ENCODE data around the gene NME4.
A peak's percentile ranks its signal among the peaks of the same experiment; 100 is the strongest.
"Not testable (repeated sequence)": the region's sequence is repeated elsewhere in the genome, so short reads cannot be mapped to it uniquely, and the experiment has no call there.

The NME4 gene

DNA sequence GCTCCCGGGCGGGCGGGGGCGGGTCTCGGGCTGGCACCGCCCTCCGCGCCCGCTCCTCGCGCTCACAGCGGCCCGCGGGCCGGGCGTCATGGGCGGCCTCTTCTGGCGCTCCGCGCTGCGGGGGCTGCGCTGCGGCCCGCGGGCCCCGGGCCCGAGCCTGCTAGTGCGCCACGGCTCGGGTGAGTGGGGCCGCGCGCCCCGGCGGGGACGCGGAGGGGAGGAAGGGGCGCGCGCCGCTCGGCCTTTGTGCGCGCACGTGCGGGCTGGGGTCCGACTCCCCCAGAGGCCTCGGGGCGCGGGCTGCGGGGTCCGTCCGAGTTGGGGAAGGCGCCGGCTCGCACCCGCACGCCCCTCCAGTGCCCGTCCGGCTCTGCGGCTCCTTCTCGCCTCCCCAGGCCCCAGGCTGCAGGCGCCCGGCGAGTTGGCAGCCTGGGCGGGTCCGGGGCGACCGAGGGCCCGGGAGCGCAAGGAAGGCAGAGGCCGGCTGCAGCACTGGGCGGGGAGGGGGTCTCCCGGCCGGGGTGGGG, at the start of gene NME4:
Gene NME4, plus strand, starts transcription at position 65 of the 527 bp plus-strand sequence. Its CDS starts 24 bp downstream, at position 89.
- no peak for DNase-seq (ENCODE audit: low read depth)

DNA sequence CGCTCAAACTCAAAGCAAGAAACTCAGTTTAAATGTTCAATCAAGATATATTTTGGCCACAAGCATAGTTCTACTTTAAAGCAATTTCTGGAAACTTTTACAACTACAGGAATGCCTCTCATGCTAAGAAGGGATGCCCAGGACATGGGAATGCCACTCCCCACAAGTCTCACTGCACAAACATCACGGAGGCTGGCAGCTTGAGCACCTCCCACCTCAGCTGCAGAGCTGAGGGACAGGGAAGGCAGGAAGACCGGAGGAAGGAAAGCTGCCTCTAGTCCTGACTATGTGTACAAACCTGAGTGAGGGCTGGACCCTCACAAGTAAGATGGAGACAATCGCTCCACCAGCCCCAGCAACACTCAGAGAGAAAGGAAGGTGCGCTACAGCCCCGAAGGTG, 49.8 kb upstream of the NME4 start:
- no peak for DNase-seq (ENCODE audit: low read depth)

DNA sequence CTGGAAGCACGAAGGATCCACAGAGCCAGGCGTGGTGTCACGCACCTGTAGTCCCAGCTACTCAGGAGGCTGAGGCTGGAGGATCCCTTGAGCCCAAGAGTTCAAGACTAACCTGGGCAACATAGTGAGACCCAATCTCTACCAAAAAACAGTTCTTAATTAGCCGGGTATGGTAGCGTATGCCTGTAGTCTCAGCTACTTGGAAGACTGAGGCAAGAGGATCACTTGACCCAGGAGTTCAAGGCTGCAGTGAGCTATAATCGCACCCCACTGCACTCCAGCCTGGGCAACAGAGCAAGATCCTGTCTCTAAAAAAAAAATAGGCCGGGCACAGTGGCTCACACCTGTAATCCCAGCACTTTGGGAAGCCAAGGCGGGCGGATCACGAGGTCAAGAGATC, 48.5 kb upstream of the NME4 start:
- DNase-seq (ENCODE audit: low read depth): not testable (repeated sequence)

DNA sequence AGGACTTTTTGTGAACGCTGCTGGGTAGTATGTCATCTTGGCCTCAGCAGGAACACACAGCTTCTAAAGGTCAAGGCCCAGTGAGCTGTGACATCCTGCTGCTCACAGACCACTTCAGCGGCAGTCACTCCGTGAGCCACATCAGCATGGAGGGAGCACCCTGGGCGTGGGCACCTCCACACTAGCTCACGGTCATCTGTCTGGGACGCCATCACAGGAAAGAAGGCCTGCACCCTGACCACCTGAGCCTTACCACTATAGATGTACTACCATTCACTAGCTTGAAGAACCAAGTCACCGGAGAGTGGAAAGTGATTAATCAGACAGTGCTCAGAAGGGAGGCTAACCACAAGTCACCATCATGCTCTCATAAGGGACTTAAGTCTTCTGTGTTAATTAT, 47.8 kb upstream of the NME4 start:
- DNase-seq (ENCODE audit: low read depth): no peak

DNA sequence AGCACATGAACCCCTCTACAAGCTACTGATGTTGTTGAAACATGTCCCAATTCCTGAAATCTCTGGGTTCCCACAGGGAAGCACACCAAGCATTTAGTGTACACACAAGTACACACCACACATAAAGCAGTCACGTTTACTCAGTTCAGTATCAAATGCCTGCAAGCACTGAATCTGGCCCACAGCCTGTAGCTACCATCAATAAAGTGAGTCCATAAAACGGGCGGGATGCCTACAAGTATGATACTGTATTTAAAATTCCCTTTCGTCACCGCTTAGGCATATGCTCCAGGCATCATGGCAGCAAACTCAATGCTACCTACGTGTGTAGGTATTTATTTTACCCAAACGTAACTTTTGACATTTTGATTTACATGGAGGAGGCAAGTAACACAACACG, 46.8 kb upstream of the NME4 start:
- no peak for DNase-seq (ENCODE audit: low read depth)

DNA sequence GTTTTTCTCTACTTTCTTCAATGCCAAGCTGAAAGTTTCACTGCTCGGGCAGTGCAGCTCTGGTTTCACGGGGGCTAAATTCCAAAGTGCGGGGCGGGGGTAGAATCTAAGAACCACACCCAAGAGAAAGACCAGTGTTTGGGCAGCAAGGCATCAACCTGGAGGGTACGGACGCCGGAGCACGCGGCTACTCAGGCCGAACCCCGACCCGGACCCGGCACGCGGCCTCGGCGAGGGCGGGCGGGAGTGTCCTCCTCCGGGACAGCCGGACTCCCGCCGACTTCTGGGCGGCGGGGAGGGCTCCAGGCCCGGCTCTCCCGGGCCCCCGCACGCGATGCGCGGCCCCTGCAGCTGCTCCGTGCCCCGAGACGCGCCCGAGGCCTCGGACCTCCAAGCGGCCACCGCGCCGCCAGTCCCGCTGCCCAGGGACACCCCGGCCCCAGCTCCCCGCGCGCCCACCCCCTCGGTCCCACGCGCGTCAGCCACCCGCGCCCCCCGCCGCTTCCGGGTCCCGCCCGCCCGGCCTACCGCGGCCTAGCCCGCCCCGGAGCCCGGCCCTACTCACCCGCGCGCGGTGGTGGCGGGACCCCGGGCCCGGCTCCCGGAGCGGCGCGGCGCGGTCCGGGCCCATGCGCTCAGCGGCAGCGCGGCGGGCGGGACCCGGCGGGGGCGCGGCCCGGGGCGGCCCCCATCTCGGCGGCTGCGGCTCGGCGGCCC, 45.0 kb upstream of the NME4 start:
- DNase-seq (ENCODE audit: low read depth): no peak

DNA sequence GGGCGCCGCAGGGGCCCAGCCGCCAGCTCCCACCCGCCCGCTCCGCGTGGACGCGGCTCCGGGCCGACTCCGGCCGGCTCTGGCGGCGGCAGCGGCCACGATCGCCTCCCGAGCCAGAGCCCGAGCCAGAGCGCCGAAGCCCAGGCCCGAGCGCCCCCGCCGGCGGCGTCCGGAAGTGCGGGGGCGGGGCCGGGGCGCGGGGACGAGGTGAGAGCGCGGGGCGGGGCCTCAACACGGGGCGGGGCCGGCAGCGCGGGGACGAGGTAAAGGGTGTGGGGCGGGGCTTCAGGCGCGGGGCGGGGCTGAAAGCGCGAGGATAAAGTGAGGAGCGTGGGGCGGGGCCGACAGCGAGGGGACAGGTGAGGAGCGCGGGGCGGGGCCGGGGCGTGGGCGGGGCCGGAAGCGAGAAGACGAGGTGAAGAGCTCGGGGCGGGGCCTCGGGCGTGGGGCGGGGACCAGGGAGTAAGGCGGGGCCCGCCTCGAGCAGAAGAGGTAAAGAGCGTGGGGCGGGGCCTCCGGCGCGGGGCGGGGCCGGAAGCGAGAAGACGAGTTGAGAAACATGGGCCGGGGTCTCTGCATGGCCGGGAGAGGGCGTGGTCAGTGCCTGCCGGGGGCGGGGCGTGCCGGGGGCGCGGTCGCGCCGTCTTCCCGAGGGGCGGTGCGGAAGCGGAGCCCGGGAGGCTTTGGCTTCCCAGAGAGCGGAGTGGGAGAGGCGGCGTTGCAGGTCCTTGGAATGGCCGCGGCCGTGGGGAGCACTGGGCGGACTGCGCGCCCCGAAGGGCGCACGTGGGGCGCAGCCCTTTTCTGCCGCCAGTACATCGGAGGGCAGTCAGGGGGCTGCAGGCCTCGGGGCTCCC, 44.2 kb upstream of the NME4 start, which contains the start of gene AXIN1:
Gene AXIN1, minus strand, starts transcription at position 177 of the 857 bp plus-strand sequence. CDS start 5,698 bp downstream, outside the sequence.
- DNase-seq (ENCODE audit: low read depth): peak; percentile 33

DNA sequence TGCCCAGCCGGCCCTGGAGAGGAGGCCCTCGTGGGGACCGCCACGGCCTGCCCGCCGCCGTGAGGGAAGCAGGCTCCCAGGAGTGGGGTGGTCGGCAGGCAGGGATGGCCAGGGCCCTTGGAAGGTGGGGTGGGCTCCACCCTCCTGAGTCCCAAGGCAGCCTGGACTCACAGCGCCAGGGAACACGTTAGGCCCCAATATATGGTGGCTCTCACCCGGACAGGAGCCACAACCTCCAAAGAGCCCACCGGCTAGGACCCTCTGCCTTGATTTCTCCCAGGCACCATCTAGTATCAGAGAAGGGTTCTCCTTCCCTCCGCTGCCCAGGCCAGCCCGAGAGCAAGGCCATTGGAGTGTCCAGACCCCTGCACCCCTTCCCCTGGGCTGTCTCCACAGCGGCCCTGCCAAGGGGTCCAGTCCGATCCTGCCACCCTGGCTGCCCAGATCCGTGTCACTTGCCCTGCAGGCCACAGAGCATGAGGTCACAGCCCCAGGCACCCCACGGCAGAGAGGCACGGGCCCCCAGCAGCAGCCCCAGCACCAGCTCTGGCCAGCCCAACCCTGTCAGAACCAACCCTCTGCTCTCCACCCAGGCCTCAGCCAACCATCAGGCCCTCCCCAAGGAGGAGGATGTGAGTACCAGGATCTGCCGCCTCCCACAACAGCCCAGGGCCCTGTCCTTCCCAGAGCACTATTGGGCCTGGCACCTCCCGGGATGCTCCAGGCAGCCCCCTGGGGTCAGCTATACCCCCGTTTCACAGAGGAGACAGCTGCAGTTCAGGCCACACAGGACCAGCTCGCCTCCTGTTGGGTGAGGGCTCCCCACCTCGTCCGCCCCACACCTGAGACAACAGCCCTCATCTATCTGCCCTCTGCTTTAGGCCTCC, 43.4 kb upstream of the NME4 start:
- DNase-seq (ENCODE audit: low read depth): no peak

DNA sequence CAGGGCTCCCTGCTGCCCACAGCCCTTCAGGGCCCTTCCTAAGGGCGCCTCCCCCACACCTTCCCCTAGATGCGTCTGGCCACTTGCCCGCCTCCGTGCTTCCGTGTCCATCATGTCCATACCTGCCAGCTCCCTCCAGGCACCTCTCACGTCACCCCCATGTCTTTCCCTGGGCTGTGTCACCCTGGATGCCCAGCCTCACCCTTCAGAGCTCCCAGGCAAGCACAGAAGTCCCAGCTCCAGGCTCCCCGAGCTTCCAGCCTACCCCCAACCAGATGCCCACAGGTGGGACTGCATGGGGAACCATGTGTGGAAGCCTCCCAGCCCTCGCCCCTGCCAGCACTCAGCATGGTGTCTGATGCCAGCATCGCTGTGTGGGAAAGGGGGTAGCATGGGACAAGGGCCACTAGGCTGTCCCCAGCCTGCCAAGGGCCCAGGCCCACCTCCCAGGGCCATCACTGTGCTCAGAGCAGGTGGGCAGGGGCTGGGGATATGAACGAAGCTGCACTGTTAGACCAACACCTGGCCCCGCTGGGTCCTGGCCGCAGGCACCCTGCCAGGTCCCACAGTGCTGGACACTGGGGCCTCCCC, 42.6 kb upstream of the NME4 start:
- DNase-seq (ENCODE audit: low read depth): no peak

DNA sequence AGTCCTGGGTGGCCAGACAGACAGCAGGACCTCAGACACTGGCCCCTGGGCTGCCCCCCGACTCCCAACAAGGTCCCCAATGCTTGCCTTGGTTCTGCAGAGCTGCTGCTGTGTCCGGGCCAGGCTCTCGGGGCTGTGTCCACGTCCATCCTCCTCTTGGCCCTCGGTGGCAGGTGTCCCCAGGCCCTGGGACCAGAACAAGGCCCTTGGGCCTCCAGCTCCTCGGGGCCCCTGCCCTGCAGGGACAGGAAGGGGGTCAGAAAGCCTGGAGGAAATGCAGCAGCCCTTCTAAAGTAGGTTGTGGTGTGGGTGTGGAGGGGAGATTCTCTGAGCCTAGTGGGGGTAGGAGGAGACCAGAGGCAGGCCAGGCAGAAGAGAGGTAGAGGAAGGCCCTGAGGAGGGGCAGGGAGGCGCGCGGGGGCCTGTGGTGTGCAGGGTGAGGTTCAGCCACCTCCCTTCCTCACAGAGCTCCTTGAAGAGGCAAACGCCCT, 42.0 kb upstream of the NME4 start:
- DNase-seq (ENCODE audit: low read depth): no peak

DNA sequence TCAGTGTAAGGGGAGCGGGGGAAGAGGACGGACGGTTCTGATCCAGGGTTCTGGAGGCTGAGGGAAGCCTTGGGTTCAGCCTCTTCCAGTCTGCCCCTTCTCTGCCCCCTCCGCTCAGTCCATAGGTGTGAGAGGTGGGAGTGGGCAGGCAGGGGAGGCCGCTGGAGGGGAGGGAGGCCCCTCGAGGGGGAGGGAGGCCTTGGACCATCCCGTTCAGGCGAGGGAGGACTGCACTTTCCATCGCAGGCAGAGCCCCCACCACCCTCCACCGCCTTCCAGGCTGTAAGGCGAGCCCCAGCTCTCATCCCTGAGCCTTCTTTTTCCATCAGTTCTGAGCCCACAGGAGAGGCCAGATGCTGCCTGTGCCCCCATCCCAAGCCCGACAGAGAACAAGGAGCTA, 40.3 kb upstream of the NME4 start:
- DNase-seq (ENCODE audit: low read depth): no peak

DNA sequence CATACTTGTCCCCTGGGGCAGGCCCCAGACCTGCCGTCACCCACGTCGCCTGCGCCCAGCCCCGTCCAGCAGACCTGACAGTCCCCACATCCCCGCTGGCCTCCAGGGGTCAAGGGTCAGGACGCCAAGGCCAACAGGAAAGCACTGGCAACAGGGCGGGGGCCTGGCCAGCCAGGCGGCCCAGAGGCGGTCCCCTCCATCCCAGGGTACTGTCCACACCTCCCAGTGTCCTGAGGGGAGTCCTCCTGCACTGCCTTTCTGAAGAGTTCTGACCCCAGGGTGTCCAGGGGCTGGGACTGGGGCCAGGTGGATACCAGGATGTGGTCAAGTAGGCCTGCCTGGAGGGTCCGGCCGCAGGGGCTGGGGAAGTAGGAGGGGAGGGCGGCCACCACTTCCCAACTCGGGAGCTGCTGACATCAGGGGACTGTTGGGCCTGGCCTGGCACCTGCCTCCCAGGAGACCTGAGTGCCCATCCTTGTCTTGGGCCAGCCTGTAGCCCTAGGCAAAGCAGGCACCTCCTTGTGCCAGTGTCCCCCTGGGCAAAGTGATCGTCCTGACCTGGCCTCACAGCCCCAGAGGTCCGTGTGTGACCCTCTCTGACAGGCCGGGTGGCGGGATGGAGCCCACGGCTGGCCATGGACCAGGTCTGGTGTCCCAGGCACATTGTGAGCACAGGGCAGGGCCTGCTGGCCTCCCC, 37.8 kb upstream of the NME4 start:
- DNase-seq (ENCODE audit: low read depth): no peak

DNA sequence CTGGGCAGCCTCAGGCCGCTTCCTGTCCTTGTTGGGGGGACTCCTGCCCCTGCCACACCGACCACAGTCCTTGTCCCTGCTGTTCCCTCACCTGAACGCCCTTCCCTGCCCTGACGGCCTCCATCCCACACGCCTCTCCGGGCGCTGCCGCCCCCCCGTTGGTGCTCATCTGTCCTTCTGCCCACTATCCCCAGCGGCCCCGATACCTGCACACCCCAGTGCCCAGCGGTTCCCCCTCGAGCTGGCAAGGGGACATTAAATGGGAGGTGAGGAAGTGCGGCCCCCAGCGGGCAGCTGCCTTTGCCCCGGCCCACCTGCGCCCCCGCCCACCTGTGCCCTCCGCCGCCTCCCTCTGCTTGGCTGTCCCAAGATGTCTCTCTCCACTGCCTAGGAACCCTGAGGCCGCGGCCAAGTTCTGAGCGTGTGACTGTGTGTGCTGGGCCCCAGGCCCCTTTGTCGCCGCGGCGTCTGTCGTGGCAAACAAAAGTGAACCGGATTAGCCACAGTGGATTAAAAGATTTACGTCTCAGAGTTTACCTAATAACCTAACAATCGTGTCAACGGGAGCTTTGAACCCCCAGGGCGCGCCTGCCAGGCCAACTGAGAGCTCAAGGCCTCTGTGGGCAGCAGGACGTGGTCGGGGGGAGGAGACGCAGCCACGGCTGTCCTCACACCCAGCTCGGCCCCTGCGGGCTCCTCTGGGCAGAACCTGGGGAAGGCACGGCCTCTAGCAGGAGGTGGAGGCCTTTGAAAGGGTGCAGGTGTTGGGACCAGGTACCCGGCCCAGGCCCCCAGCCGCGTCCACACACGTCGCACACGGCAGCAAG, 36.9 kb upstream of the NME4 start:
- DNase-seq (ENCODE audit: low read depth): no peak

DNA sequence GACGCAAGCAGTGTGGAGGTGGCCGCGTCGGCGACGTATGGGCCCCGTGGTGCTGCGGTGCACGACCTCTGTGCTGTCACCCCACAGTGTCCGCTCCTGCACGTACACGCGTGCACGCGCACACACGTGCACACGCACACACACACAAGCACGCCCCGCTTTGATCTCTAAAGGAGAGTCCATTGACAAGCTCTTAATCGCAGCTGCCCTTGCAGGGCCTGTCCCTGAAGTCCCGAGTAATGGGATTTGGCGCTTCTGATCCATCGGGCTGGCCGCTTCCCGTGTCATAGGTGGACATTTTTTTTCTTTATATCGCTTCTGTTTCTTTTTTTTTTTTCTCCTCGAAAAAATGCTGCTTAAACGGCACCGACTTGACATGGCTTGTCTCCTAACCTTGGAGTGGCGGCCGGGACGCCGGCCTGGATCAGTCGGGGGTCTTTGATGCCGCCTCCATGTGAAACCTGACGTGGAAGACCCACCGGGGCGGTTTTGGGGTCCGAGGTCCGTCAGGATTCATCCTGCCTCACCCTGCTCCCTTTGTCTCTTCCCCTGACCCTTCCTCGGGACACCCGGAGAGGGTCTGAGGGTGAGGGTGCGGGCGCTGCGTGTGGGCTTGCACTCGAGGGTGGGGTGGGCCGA, 36.2 kb upstream of the NME4 start:
- no peak for DNase-seq (ENCODE audit: low read depth)

DNA sequence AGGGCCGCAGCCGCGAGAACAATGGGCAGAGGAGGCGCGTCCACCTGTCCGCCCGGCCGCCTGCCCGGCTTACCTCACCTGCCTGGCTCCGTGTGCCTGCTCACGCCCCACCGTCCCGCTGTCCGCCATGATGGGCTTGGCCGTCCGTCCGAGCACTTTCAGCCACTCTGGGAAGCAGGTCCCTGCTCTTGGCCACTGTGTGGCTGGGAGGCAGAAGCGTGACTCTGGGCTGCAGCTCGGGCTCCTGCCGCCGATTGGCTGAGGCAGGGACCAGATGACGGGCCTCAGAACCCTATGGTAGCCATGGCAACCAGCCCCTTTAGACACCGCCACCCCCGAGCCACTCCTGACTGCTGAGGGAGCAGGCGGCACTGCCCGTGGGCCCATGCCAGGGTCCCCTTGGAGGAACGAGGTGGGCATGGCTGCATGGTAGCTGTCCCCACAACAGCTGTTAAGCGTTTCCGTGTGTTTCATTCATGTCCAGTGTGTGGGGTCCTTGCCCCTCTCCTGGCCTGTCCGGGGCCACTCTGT, 35.6 kb upstream of the NME4 start:
- no peak for DNase-seq (ENCODE audit: low read depth)

DNA sequence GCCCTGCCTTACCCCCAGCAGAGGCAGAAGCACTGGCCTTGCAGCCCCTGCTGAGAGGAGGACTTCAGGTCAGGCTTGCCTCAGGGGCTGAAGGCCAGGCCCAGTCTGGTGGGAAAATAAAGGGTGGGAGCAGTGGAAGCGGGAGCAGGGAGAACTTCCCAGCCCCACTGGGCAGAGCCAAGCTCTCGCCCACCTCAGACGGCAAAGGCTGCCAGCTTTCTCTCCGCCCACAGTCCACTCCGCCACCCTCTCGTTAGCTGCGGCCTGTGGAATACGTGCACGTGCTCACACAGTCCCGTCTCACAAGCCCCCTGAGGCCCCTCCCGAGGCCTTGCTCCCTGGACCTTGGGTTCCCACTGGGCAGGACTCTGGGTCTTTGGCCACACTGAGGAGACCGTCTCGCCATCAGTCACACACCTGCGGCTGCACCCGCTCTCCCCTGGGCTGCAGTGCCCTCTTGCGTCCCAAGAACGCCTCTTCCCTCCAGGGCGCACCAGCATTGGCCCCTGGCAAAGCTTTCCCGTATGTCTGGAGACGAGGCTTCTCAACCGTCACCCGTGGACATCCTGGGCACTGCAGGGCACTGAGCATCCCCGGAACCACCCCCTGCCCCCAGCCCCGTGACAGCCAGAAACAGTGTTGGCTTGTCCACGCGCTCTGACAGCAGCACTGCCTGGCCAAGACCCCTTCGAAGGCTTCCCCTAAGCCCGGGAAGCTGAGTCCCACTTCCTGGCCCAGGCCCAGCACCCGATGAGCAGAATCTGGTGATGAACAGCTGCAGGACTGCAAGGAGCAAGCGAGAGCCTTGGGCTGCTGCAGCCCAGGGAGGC, 34.9 kb upstream of the NME4 start:
- DNase-seq (ENCODE audit: low read depth): no peak

DNA sequence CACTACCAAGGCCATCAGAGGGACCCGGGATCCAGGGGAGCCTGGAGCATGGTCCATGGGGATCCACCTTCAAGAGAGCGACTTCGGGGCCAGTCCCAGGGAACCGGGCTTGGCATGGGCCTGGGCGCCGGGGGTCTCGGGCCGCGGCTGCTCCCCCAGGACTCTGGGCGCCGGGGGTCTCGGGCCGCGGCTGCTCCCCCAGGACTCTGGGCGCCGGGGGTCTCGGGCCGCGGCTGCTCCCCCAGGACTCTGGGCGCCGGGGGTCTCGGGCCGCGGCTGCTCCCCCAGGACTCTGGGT, 34.3 kb upstream of the NME4 start:
- DNase-seq (ENCODE audit: low read depth): not testable (repeated sequence)

DNA sequence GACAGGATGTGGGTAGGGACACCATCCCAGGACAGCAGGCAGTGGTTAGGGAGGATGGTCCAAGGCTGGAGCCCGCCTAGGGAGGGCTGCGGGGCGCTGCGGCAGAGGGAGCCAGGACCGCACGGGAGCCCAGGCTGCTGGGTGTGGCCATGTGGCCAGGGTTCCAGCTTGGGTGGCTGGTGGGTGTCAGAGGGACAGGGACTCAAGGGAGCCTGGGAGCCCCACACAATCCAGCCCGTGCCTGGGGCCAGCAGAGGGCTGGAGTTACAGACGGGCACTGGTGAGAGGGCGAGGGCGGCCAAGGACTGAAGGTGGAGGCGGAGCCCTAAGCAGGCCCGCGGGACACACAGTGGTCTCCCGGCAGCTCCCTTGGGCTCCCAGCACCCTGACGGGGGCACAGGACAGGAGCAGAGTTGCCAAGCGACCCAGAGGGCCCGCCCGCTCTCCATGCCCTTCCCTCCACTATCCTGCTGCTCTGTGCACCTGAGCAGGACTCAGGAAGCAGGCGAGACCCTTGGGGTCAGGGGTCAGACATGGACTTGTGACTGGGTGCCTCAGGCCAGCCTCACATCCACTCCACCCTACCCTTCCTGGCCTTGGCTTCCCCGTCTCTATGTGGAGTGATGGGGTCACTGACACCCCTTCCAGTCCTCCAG, 33.8 kb upstream of the NME4 start:
- DNase-seq (ENCODE audit: low read depth): no peak
